SIG-M5 (cell line): ENCODE measurements around the gene POLR2C.

Source experiments
- DNase-seq: peaks from one replicate; lab custom pipeline; 2025; lab: John Stamatoyannopoulos, UW

Gene POLR2C

DNA sequence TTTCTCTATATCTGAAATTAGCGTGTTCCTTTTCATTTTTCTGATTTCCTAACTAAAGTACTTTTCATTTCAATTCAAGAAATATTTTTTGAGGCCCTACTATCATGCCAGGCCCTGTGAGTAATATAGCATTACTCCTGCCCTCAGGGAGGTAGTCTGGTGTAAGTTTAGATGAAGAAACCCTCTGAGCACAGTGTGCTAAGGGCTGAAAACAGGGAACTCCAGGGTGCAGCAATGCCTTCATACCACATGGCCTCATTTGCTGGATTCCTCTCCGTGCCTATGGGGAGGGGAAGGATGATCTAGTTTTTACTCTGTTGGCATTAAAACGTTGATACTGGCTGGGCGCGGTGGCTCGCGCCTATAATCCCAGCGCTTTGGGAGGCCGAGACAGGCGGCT is 10.5 kb upstream of the POLR2C start:
- DNase-seq = no peak

DNA sequence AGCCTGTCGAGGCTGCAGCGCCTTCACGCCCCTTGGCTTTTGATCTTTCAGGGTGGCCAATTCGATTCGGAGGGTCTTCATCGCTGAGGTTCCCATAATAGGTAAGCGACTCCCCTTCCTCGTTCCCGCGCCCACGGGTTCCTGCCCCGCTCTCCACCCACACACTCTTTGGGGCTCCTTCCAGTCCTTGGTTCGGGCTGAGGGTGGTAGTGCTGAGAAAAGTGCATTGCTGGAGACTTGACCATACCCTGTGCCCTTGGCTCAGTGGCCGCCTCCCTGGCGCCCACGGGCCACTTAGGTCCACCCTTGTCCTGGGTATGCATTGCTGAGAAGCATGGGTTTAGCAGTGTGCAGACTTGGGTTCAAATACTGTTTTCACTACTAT is 491 bp downstream of the POLR2C start:
- no peak for DNase-seq

DNA sequence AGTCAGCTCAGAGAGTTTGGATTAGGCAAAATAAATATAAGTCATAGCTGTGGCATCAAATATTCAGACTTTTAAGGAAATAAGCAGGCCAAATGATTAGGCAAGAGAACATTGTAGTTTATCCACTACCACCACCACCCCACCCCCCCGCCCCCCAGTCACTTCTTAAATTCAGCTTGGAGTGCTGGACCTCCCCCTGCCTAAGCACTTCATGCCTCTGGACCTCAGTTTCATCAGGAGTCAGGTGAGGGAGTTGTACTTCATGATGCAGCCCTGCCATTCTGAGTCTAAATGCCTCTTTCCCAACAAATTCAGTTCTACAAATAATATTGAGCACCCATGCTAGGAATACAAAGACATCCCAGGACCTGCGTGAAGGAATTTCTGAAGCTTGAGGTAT is 2.0 kb downstream of the POLR2C start:
- no peak for DNase-seq

DNA sequence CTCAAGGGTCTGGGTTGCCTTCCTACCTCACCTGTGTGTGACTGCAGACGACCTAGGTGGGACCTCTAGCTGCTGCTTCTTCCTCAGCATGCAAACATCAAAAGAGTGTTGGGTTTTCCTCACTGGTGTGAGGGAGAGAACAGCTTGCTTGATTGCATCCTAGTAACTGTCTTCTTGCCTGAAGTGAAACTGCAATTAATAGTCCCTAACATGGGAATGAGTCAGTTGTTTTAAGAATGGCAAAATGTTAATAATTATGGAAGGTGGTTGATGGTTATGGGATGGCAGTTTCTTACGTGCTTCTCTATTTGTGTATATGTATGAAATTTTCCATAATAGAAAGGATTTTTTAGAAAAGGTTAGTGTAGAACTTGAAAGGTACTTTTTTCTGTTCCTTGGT is 5.9 kb downstream of the POLR2C start:
- no peak for DNase-seq

DNA sequence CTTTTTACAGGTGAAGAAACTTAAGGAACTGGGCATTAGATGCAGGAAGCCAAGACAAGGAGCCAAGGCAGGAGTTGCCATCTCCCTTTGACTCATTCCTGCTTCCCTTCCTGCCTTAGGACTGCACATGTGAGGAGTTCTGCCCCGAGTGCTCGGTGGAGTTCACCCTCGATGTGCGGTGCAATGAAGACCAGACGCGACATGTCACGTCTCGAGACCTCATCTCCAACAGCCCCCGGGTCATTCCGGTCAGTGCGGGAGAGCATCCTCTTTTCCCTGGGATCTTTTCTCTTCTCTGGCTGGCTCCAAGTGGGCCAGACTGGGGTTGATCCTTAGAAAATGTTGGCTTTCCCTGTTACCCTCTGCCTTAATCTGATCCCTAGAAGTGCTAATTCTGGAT is 6.6 kb downstream of the POLR2C start:
- DNase-seq = no peak

DNA sequence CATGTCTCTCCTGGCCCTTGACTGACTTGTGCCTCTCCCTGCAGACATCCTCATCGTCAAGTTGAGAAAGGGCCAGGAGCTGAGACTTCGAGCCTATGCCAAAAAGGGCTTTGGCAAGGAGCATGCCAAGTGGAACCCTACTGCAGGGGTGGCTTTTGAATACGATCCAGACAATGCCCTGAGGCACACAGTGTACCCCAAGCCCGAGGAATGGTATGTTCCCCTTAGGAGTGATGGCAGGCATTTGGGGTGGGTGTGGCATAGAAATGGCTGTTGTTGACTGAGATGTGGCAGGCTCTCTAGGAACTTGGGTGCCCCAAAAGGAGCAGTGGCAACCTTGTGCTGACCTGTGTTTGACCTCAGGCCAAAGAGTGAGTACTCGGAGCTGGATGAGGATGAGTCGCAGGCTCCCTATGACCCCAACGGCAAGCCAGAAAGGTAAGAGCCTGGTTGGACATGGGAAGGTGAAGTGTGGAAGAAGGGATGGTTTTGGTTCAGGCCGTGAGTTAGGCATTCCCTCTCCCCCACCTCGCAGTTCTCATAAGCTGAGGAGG is 7.5 kb downstream of the POLR2C start:
- DNase-seq = no peak

DNA sequence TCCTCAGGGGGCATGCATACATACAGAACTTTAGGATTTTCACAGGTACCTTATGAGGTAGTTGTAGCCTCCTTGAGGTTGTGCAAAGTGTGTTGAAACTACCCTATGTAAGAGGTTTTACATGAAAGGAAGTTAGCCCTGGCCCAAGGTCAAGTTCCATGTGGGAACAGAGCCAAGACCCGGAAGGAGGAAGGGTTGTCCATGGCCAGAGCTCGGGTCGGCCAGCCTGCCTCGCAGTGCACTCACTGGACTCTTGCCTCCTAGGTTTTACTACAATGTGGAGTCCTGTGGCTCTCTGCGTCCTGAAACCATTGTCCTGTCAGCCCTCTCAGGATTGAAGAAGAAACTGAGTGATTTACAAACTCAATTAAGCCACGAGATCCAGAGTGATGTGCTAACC is 8.2 kb downstream of the POLR2C start:
- no peak for DNase-seq

DNA sequence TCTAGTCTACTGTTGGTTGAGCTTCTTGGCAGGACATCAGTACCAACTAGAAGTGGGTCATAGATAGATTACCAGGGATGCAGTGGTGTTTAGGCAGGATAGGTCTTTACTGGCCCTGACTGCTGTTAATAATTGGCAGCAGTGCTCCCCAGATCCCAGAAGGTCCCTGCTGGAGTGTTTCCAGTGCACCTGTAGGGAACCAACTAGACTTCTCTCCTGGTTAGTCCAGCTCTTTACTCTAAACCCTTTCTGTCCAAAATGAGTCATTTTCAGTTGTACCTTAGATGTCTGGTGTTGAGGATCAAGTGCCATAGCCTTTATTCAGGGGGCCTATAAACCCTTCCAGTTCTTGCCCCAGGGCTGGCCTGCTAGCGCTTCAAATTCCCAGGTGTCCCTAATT is 8.7 kb downstream of the POLR2C start:
- DNase-seq = no peak

DNA sequence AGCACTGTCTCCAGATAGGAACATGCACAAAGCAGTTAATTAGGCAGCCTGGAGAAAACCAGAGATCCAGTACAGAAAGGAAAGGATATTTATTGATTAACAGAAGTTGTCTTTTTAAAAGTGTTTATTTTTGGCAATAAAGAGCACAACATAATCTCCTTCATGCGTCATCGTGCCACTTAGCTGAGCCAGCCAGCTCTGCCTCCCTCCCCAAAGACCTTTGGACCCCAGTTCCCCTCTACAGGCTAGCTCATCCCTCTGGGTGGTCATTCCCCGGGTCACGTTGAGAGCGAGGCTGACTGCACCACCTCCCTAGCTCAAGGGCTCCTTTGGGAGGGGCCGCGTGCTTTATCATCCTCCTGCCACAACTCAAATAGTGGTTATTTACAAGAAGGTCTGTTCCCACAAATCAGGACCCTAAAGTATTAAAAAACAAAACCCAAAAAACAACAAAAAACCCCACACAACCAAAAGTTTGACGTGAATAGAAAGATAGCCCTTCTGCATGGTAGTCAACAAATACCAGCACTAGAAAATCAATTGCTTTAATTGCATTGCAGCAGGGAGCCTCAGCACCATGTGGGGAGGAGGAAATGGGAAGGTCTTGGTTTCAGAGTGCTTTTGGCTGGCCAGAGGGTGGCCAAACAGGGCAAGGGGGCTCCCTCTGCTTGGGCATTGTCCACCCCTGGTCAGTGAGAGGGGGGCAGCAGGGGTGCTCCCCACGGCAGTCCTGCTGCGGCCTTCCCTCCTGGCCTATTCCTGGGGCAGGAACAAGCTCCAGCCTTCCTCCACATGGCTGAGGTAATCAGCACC is 9.6 kb downstream of the POLR2C start:
- DNase-seq = no peak

DNA sequence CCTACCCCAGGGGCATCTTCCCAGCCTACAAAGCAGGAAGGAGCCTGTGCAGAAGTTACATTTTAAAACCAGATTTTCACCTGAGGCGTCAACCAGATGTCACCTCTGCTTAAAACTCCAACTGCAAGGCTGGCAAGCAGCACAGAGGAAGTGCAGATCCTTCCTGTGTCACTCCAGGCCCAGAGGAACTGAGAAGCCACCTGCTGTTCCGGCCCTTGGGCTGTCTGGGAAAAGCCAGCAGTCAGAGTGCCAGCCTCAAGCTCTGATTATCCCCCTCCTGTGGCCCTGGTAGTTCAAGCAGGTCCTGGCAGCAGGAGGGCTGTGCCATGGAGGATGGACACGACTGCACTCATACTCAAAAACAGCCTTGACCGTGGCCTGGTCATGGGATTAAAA is 10.2 kb downstream of the POLR2C start:
- DNase-seq = no peak

DNA sequence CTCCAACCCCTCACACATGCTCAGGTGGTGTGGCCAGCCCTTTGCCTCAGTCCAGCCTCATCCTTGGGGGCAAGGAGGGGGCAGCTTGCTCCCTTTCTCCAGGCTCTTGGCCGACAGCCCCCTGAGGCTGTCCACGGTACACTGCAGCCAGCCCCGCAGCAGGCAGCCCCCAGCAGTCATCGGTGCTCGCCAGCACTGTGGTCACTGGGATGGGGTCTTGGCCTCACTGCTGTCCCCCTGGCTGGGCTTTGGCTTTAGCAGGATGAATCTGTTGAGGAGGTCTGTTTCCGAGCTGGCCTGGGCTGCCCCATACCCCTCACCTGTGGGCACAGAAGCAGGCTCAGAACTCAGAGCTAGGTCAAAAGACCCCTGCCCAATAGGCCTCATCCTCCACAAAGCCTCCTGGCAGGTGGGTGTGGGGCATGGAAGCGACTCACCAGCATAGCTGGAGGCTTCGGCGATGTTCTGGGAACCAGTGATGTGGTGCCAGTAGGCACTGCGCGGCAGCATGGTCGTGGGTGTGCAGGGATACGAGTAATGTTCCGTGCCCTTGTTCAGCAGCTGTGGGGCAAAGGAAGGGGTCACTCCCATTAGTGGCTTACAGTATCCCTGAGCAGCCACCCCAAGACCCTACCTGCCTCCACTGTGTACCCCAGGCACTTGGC is 10.8 kb downstream of the POLR2C start:
- no peak for DNase-seq

DNA sequence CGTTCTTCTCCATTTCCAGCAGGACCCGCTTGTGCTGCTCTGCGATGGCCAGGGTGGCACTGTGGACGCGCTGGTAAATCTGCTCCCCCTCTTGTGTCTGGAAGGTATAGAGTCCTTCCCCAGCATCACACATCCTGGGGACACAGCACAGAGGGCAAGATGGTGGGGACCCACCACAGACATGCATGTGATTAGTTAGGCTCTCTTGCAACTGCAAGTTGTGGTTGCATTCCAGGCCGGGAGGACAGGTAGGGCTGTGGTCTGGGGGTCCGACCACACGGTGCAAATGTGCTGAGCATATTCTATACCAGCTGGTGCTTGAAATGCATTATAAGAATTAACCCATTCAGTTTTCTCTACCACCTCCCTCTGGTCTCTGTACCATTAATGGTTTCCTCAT is 11.4 kb downstream of the POLR2C start:
- no peak for DNase-seq

DNA sequence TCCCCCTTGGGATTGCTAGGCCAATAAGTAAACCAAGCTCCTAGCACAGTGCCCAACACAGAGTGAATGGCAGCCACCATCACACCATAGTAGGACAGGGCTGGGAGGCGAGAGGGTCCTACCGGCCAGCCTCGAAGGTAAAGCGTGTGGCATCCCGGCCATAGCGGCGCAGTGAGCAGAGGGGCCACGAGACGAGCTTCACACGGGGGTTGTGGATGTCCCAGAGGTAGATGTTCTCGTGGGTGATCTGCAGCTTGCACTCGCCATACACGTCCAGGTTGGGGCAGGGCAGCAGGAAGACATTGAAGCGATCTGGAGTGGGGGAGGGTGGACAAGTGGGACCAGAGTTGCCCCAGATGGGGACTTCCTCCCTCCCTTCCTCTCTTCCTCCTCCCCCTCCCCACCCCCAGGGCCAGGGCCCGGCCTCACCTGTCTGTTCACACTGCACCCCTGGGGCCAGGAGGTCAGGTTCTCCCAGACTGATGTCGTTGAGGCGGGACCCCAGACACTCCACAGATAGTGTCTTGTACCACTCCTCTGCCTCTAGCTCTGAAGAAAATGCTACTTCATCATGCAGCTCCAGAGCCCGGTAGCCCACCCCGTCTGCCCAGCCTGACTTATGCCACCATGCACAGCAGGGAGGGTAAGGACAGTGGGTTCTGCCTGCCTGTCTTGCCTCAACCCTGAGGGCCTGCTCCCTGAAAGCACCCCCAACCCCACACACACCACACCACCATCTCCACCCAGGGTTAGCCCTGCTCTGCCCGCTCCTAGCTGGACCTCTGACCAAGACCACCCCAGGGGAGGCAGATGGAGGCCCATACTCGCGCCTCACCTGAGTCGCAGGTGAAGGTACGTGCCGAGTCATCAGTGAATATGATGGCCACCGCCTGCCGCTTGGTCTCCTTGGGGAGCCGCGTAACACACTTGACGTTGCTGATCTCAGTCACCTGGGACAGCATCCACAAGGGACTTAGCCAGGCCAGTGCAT is 12.5 kb downstream of the POLR2C start:
- no peak for DNase-seq

DNA sequence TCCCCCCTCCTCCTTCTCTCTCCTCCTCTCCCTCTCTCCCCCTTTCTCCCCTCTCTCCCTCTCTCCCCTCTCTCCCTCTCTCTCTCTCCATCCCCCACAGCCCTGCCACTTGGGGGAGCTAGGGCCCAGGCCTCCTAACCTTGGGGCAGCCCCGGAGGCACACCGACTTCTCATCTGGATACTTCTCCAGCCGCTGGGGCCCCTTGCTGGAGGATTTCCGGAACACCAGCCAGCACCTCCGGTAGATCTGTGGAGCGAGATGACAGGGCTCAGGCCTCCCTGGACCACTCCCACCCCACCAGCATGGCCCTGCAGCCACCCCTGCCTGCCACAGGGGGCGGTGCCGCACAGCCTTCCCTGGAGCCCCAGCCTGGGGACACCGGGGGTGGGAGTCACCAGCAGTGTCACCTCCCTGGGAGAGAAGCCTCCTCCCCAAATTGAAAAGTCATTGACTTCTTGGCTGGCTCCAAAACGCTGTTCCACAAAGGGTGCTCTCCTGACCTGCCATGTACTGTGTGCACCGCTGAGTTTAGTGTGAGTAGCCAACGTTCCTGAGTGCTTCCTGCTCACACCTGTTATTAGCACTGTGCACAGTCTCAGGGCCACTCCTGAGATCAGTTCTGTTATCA is 13.3 kb downstream of the POLR2C start:
- DNase-seq = no peak

DNA sequence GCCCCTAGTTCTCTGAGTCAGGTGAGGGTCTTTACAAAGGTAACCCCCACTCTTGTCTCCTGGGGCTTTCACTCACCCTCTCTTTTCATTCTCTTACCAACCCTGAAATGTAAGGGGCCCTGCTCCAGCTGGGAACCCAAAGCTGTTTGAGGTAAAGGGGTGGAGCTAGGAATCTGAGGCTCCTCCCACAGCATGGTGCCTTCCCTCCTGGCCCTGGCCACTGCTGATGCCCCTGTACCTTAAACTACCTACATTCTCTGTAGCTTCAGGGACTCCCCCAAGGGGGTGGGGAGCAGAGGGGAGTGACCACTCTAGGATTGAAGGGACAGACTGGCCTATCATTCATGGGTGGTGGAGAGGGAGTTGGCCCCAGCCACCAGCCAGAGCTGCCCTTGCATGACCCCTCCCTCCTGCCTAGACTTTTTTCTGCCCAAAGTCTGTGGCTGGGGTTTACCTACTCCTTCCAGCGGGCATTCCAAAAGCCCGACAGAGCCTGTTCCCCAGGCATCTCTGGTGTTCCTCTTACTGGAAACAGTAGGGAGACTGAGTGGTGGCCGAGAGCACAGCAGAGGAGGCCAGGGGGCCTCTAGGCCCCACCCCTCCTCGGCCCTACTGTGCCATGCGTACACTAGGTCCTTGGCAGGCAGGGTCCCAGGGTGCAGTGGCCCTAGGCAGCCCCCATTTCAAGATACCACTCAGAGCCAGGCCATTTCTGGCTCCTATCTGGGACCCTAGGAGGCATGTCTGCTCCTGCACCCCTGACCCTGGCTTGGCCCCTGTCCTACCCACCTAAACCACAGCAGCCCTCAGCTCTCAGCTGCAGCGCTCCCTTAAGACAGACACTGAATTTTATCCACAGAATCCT is 14.3 kb downstream of the POLR2C start:
- DNase-seq = no peak

DNA sequence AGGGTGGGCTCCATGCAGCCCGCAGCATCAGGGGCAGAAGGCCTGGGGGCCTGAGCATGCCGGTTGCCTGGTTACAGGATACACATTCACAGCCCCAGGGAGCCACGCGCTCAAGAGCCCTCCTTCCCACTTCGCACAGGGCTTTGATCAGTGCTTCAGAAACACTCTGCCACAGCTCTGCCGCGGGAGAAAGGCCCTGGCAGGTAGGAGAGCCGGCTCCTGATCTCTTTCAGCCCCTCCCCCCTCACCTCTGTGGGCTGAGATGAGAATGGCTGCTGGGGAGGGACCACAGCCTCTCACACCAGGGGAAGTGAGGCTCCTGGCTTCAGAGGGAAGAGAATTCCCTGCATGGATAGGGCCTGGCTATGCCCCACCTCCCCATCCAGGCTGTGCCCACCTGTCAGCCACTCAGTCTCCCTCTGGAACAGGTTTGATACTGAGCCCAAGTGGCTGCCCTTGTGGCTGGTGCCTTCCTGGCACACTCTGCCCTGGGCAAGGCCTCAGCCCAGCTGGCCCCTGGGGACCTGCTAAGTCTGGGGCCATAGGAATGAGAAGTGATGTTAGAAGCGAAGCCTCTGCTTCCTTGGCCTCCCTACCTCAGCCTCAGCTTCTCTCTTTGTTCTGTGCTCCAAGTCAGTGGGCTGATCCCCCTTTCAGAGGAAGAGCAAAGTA is 15.2 kb downstream of the POLR2C start:
- DNase-seq = no peak

DNA sequence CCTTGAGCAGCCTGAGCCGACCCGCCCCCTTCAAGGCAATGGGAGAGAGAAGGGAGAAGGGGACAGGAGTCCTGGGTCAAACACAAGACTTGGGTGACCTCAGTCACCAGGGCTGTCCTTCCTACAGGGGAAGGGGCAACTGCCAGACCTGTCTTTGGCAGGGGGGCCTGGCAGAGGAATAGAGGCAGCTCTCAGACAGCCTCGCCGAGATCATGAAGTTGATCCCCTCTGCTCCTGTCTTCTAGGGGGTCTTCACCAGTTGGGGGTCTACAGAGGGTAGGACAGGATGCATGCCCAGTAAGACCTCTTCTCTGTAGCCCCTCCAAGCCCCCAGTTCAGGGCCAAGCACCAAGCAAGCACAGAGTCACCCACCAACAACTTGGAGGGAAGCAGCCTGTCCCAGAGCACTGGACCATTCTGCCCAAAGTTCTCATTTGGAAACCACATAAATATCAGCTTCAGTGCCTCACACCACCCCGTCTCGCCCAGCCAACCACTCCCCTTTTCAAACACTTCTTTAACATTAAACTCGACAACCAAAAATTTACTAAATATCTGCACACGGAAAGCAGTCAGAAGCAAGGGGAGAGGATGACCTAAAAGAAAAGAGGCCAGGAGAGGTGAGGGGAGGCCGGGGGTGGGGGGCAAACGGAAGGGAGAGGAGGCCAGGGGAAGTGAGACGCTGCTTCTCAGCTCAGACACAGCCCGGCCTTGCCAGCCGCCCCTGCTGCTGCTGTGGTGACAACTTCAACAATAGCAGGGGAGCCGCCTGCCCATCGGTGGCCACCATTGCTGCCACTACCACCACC is 16.1 kb downstream of the POLR2C start:
- DNase-seq = no peak

DNA sequence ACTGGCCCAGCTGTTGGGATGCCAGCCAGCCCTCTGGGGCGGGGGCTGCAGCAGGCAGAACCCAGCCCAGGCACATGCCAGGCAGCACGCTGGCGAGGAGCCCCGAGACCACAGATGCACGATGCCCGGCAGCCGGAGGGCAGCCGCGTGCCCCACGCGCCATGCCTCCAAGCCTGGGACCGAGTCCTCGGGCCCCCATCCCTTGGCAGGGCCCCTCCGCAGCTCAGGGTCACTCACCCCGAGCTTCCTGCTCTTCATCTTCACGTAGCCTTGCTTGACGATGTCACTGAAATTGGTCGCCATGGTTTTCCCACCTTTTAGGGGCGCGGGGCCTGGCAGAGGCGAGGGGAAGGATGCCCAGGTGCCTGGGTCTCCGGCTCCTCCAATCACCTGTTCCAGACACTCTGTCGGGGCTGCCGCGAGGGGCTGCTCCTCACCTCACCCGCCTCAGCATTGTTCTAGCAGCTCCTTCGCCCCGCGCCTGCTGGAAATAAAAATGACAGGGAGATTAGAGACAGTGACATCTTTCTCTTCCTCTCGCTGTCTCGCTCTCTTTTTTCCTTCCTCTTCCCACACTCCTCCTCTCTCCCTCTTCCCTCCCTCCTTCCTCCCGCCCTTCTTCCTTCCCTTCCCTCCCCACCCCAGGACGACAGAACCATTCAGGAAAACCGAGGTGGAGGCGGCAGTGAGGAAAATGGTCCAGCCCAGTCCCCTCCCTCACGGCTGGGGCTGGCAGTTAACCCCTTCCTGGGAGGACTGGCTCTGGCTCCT is 16.9 kb downstream of the POLR2C start:
- DNase-seq = no peak
